GM19043 (cell line): Measurements from ENCODE around the gene SLC2A13.

ENCODE experiments used
- ATAC-seq: cut with Tn5 transposase; IDR thresholded peaks from one replicate; pipeline ENCODE4 v1.9.1; 2021; ENCODE audit warnings: low read depth; ENCODE audit not compliant: unreplicated experiment

SLC2A13 gene

GRCh38 chr12:40105515-40106201, at the start of gene SLC2A13:
Gene SLC2A13 (minus strand): TSS chr12:40106081. CDS start chr12:40105808, 273 bp downstream.
- peak; percentile 78 for ATAC-seq

GRCh38 chr12:40154381-40154780, 48.5 kb upstream of the SLC2A13 start:
- ATAC-seq = no peak

- no peak for ATAC-seq
Observed at GRCh38 chr12:40153432-40153831, 47.6 kb upstream of the SLC2A13 start.

GRCh38 chr12:40152783-40153383, 47.0 kb upstream of the SLC2A13 start:
- ATAC-seq = no peak

- no peak for ATAC-seq
Observed at GRCh38 chr12:40149673-40150260, 43.9 kb upstream of the SLC2A13 start.

- no peak for ATAC-seq
Observed at GRCh38 chr12:40146800-40147797, 41.2 kb upstream of the SLC2A13 start.

- no peak for ATAC-seq
Observed at GRCh38 chr12:40145896-40146295, 40.0 kb upstream of the SLC2A13 start.

- no peak for ATAC-seq
Observed at GRCh38 chr12:40144023-40144422, 38.1 kb upstream of the SLC2A13 start.

GRCh38 chr12:40142001-40142744, 36.3 kb upstream of the SLC2A13 start:
- ATAC-seq = no peak

GRCh38 chr12:40138526-40138925, 32.6 kb upstream of the SLC2A13 start:
- ATAC-seq = no peak

- peak; percentile 82 for ATAC-seq
Observed at GRCh38 chr12:40137252-40137651, 31.4 kb upstream of the SLC2A13 start.

GRCh38 chr12:40127408-40127807, 21.5 kb upstream of the SLC2A13 start:
- ATAC-seq = no peak

- no peak for ATAC-seq
Observed at GRCh38 chr12:40123496-40123895, 17.6 kb upstream of the SLC2A13 start.

- ATAC-seq = no peak
Observed at GRCh38 chr12:40122842-40123241, 17.0 kb upstream of the SLC2A13 start.

GRCh38 chr12:40117818-40118217, 11.9 kb upstream of the SLC2A13 start:
- ATAC-seq = peak; percentile 96

GRCh38 chr12:40110586-40110985, 4.7 kb upstream of the SLC2A13 start:
- no peak for ATAC-seq

GRCh38 chr12:40107803-40108620, 2.1 kb upstream of the SLC2A13 start:
- no peak for ATAC-seq

- peak; percentile 38 for ATAC-seq
Observed at GRCh38 chr12:40107098-40107802, 1.4 kb upstream of the SLC2A13 start.

- no peak for ATAC-seq
Observed at GRCh38 chr12:40106655-40107054, 774 bp upstream of the SLC2A13 start.
